Activated CD4-positive, alpha-beta T cell treated with anti-CD3 and anti-CD28 coated beads, Interleukin-2, amount 10 ng/mL, durations not matched to agents 7 days and 5 days (primary cell): ENCODE measurements around the gene PTPRN2. TPM values are rescaled to one million over a fixed set of nuclear protein-coding genes. Genes with fewer than 3 reads are reported as not detected.

ENCODE experiments used
- CTCF ChIA-PET: fragments of 350-600 bp; sonication (Branson Sonifier 250); formaldehyde crosslinking; loops from one replicate; lab custom pipeline; 2021; ENCODE audit warnings: antibody characterized with exemption; lab: Charles Lee
- POLR2A ChIA-PET: fragments of 350-600 bp; sonication (Branson Sonifier 250); formaldehyde crosslinking; loops from one replicate; lab custom pipeline; 2021; ENCODE audit warnings: antibody characterized with exemption; lab: Charles Lee
- DNase-seq: peaks from one replicate; pipeline ENCODE4 v3.0.0-alpha.2; 2020
- H3K27ac Mint-ChIP-seq: one replicate; pipeline ENCODE4 v1.8.0; 2021; ENCODE audit warnings: mild to moderate bottlenecking, moderate library complexity, mixed read lengths
- H3K27me3 Mint-ChIP-seq: one replicate; pipeline ENCODE4 v1.8.0; 2021; ENCODE audit warnings: mixed read lengths
- H3K36me3 Mint-ChIP-seq: one replicate; pipeline ENCODE4 v1.8.0; 2021; ENCODE audit warnings: low read depth, mixed read lengths
- H3K4me1 Mint-ChIP-seq: one replicate; pipeline ENCODE4 v1.8.0; 2021; ENCODE audit warnings: mixed read lengths
- H3K4me3 Mint-ChIP-seq: one replicate; pipeline ENCODE4 v1.8.0; 2021; ENCODE audit warnings: mild to moderate bottlenecking, moderate library complexity, mixed read lengths
- H3K9me3 Mint-ChIP-seq: one replicate; pipeline ENCODE4 v1.8.0; 2021; ENCODE audit warnings: mixed read lengths
- total RNA-seq, 2 experiments: library from RNA; stranded (reverse); gene quantifications; one replicate each; pipeline ENCODE4 v1.2.3, GENCODE V29; 2021

PTPRN2 gene
- total RNA-seq, 2 experiments from 2014 or later: 2.6 to 2.7 TPM

DNA sequence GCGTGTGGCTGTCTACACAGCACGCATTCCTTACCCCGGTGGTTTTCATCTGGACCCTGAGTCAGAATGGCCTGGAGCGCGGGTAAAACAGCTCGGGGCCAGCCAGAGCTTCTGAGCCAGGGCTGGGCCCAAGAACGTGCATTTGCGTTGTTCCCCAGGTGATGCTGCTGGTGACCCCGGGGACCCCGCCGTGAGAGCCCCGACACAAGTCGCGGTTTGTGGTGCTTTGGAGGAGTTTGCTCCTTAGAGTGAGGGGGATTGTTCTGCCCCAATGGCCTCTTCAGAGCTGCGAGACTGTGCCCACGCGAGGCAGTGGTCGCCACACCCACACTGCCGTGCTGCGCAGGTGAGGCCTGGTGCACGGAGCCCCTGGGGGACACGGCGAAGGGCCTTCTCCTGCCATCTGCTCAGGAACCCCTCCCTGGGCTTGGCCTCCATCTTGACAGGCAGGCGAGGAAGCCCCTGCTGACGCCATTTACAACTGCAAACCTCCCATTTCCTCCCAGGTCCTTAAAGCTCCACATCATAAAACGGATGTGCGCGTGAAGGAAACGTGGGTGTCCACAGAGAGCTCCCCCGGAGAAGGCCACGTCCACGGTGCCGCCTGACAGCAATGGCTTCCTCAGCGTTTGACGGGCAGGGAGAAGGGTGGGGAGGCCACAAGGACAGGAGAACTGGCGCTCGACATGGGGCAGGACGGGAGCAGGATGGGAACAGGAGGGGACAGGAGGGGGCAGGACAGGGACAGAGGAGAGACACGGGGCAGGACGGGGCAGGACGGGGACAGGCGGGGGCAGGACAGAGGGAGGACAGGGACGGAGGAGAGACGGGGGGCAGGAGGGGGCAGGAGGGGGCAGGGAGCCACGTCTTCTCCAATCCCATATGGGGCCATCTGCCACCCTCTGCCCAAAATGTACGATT lies 773.6 kb downstream of the PTPRN2 start:
- peaks cover 3% of the 10 kb centered on the region for H3K9me3 Mint-ChIP-seq
- CTCF ChIA-PET: no interaction called here
- H3K4me3 Mint-ChIP-seq: no peak overlapping the region
- POLR2A ChIA-PET: no interaction called here
- H3K36me3 Mint-ChIP-seq: no peaks in the 10 kb centered on the region
- H3K27ac Mint-ChIP-seq: no peak overlapping the region
- no peak for DNase-seq
- no peaks in the 10 kb centered on the region for H3K27me3 Mint-ChIP-seq
- peaks cover 5% of the 10 kb centered on the region for H3K4me1 Mint-ChIP-seq

DNA sequence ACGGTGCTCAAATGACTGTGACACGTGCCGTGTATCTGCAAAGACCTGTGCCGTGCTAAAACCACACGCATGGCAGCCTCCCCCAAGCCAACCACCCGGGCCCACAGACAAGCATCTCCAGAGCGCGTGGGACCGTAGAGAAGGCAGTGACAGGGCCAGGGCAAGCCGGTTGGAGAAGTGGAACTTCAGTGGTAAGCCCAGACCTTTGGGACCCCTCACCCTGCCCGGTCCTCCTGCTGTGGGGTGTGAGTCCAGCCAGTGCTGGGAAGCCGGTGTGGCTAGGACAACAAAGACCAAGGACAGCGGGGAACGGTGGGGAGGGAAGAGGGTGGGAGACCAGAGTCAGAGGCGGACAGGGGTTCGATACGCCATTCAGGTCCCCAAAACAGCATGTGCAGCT lies 774.6 kb downstream of the PTPRN2 start:
- H3K4me1 Mint-ChIP-seq: peaks cover 3% of the 10 kb centered on the region
- no peak overlapping the region for H3K27ac Mint-ChIP-seq
- DNase-seq: no peak
- no peaks in the 10 kb centered on the region for H3K27me3 Mint-ChIP-seq
- POLR2A ChIA-PET: no interaction called here
- H3K9me3 Mint-ChIP-seq: peaks cover 3% of the 10 kb centered on the region
- no peaks in the 10 kb centered on the region for H3K36me3 Mint-ChIP-seq
- no peak overlapping the region for H3K4me3 Mint-ChIP-seq
- CTCF ChIA-PET: no interaction called here

DNA sequence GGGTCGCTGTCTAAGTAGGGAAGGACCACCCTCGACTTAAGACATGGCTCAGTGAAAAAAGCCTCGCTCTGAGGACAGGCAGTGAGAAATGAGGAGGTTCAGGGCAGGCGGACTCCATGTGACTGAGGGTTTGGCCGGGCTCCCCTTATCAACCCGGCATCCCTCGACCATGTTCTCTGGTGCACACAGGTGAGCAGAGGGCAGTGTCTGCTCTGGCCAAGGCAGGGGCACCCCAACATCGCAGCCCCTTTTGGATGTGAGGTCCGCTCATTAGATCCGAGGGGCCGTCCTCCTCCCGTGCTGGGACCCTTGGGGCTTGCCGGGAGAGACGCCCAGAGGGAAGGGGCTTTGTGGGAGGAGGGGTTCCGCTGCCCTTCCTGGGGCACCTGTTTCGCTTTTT lies 775.7 kb downstream of the PTPRN2 start:
- Mint-ChIP-seq H3K4me1 (no peaks in the 10 kb centered on the region), H3K4me3 (no peak overlapping the region), H3K9me3 (no peaks in the 10 kb centered on the region), H3K27ac (no peak overlapping the region), H3K27me3 (no peaks in the 10 kb centered on the region), H3K36me3 (no peaks in the 10 kb centered on the region)
- POLR2A ChIA-PET: no interaction called here
- DNase-seq: no peak
- CTCF ChIA-PET: no interaction called here

DNA sequence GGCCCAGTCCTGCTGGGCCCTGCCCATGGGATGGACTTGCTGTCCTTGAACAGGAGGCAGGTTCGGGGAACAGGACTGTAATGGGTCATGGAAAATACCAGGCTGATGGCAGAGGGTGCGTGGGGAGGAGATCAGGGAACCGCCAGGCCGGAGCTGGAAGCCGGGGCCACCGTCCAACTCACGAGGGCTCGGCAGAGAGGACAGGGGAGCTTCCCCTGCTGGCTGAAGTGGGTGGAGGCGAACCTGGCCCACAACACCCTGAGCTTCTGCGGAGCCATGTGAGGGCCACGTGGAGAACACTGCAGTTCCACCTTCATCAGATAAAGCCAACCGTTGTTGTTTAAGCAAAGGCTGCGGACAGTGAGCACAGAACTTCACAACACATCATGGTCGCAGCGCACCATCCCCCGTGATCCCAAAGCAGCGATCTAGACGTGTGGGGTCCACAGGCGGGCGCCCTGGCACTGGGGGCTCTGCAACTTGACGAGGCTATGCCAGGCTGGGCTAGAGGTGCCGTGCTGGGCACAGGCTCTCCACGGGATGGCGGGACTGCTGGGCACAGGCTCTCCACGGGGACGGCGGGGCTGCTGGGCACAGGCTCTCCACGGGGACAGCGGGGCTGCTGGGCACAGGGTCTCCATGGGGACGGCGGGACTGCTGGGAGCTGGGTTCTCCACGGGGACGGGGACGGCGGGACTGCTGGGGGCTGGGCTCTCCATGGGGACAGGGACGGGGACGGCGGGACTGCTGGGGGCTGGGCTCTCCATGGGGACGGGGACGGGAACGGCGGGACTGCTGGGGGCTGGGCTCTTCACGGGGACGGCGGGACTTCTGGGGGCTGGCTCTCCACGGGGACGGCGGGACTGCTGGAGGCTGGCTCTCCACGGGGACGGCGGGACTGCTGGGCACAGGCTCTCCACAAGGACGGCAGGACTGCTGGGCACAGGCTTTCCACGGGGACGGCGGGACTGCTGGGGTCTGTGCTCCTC lies 777.5 kb downstream of the PTPRN2 start:
- Mint-ChIP-seq H3K27me3 (no peaks in the 10 kb centered on the region), H3K4me3 (no peak overlapping the region), H3K4me1 (no peaks in the 10 kb centered on the region), H3K36me3 (no peaks in the 10 kb centered on the region), H3K9me3 (no peaks in the 10 kb centered on the region), H3K27ac (no peak overlapping the region)
- POLR2A ChIA-PET: no interaction called here
- CTCF ChIA-PET: no interaction called here
- no peak for DNase-seq

DNA sequence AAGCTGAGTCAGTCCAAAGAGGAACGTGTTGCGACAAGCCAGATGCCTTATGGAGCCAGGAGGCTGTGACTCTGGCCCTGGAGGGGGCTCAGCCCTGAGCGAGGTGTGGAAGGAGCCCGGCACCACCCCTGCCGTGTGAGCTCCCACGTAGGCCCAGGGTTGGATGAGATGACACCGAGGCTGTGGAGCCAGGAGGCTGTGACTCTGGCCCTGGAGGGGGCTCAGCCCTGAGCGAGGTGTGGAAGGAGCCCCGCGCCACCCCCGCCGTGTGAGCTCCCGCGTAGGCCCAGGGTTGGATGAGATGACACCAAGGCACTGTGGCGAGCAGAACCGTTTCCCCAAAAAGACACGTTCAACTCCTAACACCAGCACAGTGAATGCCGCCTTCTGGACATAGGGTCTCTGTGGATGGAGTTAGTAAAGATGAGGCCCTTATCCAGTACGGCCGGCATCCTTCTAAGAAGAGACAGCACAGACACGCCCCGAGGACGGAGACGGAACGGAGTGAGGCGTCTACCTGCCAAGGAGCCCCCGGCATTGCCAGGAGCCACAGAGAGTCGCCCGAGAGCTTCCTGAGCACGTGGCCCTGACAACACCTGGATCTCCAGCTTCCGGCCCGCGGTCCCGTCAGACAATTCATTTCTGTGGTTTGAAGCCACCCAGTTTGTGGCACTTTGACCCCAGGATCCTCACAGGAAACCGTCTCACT lies 778.3 kb downstream of the PTPRN2 start:
- Mint-ChIP-seq H3K4me3 (no peak overlapping the region), H3K4me1 (no peaks in the 10 kb centered on the region), H3K27me3 (no peaks in the 10 kb centered on the region), H3K27ac (no peak overlapping the region), H3K9me3 (no peaks in the 10 kb centered on the region), H3K36me3 (no peaks in the 10 kb centered on the region)
- ChIA-PET CTCF (no interaction called here), POLR2A (no interaction called here)
- DNase-seq: no peak

DNA sequence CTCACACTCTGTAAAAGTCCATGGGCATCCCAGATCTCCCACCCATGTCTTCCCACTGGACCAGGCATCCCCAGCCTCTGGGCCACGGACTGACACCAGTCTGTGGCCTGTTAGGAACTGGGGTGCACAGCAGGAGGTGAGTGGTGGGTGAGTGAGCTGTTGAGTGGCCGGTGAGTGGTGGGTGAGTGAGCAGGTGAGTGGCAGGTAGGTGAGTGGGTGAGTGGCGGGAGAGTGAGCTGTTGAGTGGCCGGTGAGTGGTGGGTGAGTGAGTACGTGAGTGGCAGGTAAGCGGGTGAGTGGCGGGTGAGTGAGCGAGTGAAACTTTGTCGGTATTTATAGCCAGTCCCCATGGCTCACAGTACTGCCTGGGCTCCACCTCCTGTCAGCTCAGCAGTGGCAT lies 779.6 kb downstream of the PTPRN2 start:
- H3K9me3 Mint-ChIP-seq: no peaks in the 10 kb centered on the region
- no peak overlapping the region for H3K4me3 Mint-ChIP-seq
- CTCF ChIA-PET: interaction anchor here (0.9 kb wide), 1 partner anchor 66 kb away, joined by 3 read pairs; no protein-coding TSS in a partner anchor
- POLR2A ChIA-PET: no interaction called here
- no peak for DNase-seq
- H3K27ac Mint-ChIP-seq: no peak overlapping the region
- H3K27me3 Mint-ChIP-seq: no peaks in the 10 kb centered on the region
- H3K36me3 Mint-ChIP-seq: no peaks in the 10 kb centered on the region
- no peaks in the 10 kb centered on the region for H3K4me1 Mint-ChIP-seq

DNA sequence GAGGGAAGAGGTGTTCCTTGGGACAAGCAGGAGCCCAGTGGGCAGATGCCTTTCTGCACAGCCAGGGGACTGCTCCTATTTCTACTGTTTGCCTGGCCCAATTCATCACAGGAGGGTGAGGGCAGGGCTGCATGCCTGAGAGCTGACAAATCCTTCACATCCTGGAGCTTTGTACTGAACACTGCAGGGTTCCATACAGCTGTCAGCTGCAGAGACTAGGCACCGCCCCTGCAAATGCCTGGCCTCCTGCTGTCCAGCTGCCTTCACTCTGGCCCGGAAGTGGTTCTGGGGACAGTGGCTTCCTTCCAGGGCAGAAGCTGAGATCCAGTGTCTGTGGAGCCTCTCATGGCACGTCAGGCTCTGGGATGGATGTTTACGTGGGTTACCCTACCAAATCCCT lies 780.1 kb downstream of the PTPRN2 start:
- CTCF ChIA-PET: interaction anchor here (0.9 kb wide), 1 partner anchor 65 kb away, joined by 3 read pairs; no protein-coding TSS in a partner anchor
- POLR2A ChIA-PET: no interaction called here

DNA sequence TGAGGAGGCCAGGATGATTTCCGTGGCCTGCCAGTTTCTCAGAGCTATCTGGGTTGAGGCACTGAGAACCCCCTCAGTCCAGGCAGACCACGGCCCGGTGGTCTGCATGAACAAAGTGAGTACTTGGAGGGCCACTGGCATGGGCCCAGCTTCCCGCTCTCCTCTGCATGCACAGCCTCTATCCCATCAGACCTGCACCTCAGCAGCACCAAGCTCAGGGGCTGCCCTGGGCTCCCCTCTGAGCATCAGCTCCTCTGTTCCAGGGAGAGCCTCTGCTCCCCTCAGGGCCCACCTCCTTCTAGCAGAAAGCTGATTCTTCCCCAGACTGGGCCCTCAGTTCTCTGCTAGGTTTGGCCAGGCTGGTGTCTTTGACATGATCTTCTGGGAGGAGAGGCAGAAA lies 780.9 kb downstream of the PTPRN2 start:
- POLR2A ChIA-PET: no interaction called here

More for the DNA sequence above, 780.1 kb downstream of the PTPRN2 start:
- no peaks in the 10 kb centered on the region for H3K36me3 Mint-ChIP-seq
- no peaks in the 10 kb centered on the region for H3K4me1 Mint-ChIP-seq
- DNase-seq: no peak
- H3K4me3 Mint-ChIP-seq: no peak overlapping the region
- H3K9me3 Mint-ChIP-seq: no peaks in the 10 kb centered on the region
- no peaks in the 10 kb centered on the region for H3K27me3 Mint-ChIP-seq
- H3K27ac Mint-ChIP-seq: no peak overlapping the region

DNA sequence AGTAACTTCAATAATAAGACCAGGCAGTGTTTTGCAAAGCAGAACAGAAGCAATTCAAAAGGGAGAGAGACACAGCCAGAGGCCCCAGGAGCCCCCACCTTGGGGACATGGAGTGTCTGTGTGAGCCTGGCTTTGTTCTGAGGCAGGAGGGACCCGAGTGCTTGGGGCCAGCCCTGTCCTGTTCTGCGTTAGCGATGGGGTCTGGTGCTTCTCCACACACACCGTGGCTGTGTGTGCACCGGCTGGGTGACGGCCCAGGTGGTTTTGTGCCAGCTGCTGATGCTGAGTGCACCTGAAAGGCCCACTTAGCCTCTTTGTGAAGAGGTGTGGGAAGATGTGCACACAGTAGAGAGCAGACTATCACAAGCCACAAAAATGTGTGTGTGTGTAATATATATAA lies 781.9 kb downstream of the PTPRN2 start:
- no peaks in the 10 kb centered on the region for H3K9me3 Mint-ChIP-seq
- H3K4me3 Mint-ChIP-seq: no peak overlapping the region
- no peaks in the 10 kb centered on the region for H3K4me1 Mint-ChIP-seq
- POLR2A ChIA-PET: no interaction called here
- CTCF ChIA-PET: no interaction called here
- H3K27ac Mint-ChIP-seq: no peak overlapping the region
- H3K36me3 Mint-ChIP-seq: no peaks in the 10 kb centered on the region
- no peak for DNase-seq
- H3K27me3 Mint-ChIP-seq: no peaks in the 10 kb centered on the region

More for the DNA sequence above, 780.9 kb downstream of the PTPRN2 start:
- H3K27ac Mint-ChIP-seq: no peak overlapping the region
- H3K9me3 Mint-ChIP-seq: no peaks in the 10 kb centered on the region
- no peak overlapping the region for H3K4me3 Mint-ChIP-seq
- no peaks in the 10 kb centered on the region for H3K27me3 Mint-ChIP-seq
- CTCF ChIA-PET: interaction anchor here (0.6 kb wide), 1 partner anchor 187 kb away, joined by 7 read pairs; no protein-coding TSS in a partner anchor
- H3K4me1 Mint-ChIP-seq: no peaks in the 10 kb centered on the region
- no peaks in the 10 kb centered on the region for H3K36me3 Mint-ChIP-seq
- no peak for DNase-seq

DNA sequence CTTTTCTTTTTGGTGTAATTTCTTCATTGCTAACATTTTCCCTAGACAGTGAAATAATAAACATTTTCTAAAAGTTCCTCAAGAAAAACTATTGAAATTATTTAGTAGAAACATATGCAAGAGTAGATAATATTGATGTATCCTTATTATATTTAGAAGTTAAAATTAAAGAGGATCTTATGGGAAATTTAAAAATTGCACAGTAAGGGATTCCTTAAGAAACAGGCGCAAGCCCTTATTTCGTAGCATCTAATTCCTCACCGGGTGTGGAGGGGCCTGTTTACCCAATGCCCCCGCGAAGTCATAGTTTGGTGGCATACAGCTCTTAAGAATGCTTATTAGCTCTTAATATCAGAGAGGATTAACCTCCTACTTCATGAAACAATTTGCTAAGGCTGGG lies 783.7 kb downstream of the PTPRN2 start:
- H3K27me3 Mint-ChIP-seq: no peaks in the 10 kb centered on the region
- POLR2A ChIA-PET: no interaction called here

DNA sequence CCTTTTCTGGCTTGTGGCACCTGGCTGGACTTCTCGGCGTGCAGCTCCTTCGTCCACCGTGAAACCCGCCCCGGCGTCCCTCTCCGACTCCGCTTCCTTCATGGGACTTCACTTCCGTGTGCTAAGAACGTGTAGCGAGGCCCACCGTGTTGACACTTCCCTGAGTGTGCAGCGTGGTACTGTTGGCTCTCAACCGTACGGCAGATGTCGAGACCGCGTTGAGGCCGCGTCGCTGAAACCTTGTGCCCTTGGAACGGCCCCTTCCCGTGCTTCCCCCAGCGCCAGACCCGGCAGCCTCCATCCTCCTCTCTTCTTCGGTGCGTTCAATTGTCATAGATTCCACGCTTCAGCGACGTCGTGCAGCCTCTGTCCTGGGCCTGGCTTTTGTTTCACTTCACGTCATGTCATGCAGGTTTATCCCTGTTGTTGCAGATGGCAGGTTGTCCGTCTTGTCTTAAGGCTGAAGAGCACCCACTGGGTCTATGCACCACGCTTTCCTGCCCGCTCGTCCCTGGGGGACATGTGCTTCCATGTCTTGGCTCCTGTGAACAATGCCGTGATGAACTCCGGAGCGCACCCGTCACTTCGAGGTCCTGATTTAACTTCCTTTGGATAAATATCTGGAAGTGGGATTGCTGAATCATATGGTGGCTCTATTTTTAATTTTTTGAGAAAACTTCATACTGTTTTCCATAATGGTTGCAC lies 785.5 kb downstream of the PTPRN2 start:
- no peaks in the 10 kb centered on the region for H3K4me1 Mint-ChIP-seq

More for the DNA sequence above, 783.7 kb downstream of the PTPRN2 start:
- Mint-ChIP-seq H3K27ac (no peak overlapping the region), H3K36me3 (no peaks in the 10 kb centered on the region), H3K9me3 (no peaks in the 10 kb centered on the region), H3K4me3 (no peak overlapping the region), H3K4me1 (no peaks in the 10 kb centered on the region)
- CTCF ChIA-PET: no interaction called here
- DNase-seq: no peak

DNA sequence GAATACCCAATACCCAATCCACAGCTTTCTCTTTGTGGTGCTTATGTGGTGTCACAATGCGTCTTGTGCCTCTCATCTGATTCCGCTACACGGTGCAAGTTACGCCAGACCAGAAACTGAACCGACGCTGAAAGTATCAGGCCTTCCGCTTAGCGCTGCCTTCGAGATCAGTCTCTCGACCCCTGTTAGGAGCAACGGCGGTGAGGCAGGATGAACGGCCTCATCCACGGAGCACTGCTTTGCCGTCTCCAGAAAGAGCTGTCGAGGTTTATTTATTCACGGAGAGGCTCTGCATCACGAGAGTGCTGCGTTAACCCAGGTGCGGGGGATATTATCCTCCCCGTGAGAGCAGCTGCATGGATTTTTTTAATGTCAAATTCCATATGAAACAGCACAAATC lies 786.5 kb downstream of the PTPRN2 start:
- POLR2A ChIA-PET: no interaction called here
- CTCF ChIA-PET: no interaction called here
- Mint-ChIP-seq H3K4me1 (no peaks in the 10 kb centered on the region), H3K36me3 (no peaks in the 10 kb centered on the region), H3K27me3 (no peaks in the 10 kb centered on the region), H3K27ac (no peak overlapping the region), H3K4me3 (no peak overlapping the region), H3K9me3 (no peaks in the 10 kb centered on the region)
- DNase-seq: no peak

More for the DNA sequence above, 785.5 kb downstream of the PTPRN2 start:
- Mint-ChIP-seq H3K27me3 (no peaks in the 10 kb centered on the region), H3K36me3 (no peaks in the 10 kb centered on the region), H3K4me3 (no peak overlapping the region), H3K27ac (no peak overlapping the region), H3K9me3 (no peaks in the 10 kb centered on the region)
- CTCF ChIA-PET: no interaction called here
- no peak for DNase-seq
- POLR2A ChIA-PET: no interaction called here
